Endothelial cell of umbilical vein (primary cell): ENCODE results near the gene MAPKBP1. TPM values are rescaled to one million over a fixed set of nuclear protein-coding genes. Genes with fewer than 3 reads are reported as not detected.

ENCODE experiments used
- BruUV-seq: library from RNA; stranded (reverse); fragments of 400-500 nt; replicated peaks from 2 replicates; lab custom pipeline; 2021; lab: Mats Ljungman, UMichigan
- CTCF ChIA-PET: fragments of 300-600, 350-600 bp; sonication (Branson Sonifier 250); formaldehyde crosslinking; loops from one replicate; lab custom pipeline; 2021; ENCODE audit warnings: antibody characterized with exemption, inconsistent platforms; lab: Charles Lee
- POLR2A ChIA-PET: fragments of 300-600, 350-600 bp; sonication (Branson Sonifier 250); formaldehyde crosslinking; loops from one replicate; lab custom pipeline; 2021; ENCODE audit warnings: antibody characterized with exemption, inconsistent platforms; lab: Charles Lee
- DNase-seq: peaks from one replicate; pipeline ENCODE4 v3.0.0-alpha.2; 2011; ENCODE audit warnings: low read depth, low spot score
- FAIRE-seq: peaks from 2 replicates; lab custom pipeline; 2011; peaks lifted over from hg19 to GRCh38; lab: Jason Lieb, UNC
- H2AFZ ChIP-seq: 2 replicates; pipeline ENCODE4 v1.6.0; 2012; ENCODE audit warnings: low read depth, low read length, control low read depth, inconsistent platforms
- H3K27ac ChIP-seq: 2 replicates; pipeline ENCODE4 v1.5.1; 2011; ENCODE audit warnings: low read depth, mild to moderate bottlenecking, control low read depth, low read length, moderate library complexity; ENCODE audit not compliant: insufficient read depth
- H3K27me3 ChIP-seq, 2 experiments: 2 replicates each; pipeline versions ENCODE4 v1.6.0 to v1.6.1; 2011; ENCODE audit warnings: low read length in 2 of 2, mixed read lengths in 1 of 2; ENCODE audit not compliant: control insufficient read depth in 2 of 2, insufficient read depth in 2 of 2
- H3K36me3 ChIP-seq, 2 experiments: 2 replicates in 1 of 2; 3 replicates in 1 of 2; pipeline ENCODE4 v1.5.1; 2011; ENCODE audit warnings: low read length in 2 of 2, mild to moderate bottlenecking in 1 of 2, moderate library complexity in 1 of 2; ENCODE audit not compliant: control insufficient read depth in 2 of 2, insufficient read depth in 2 of 2; ENCODE audit errors: extremely low read depth in 1 of 2
- H3K4me1 ChIP-seq: 3 replicates; pipeline ENCODE4 v1.5.1; 2011; ENCODE audit warnings: mild to moderate bottlenecking, low read length; ENCODE audit not compliant: control insufficient read depth, insufficient read depth; ENCODE audit errors: extremely low read depth
- H3K4me2 ChIP-seq: 2 replicates; pipeline ENCODE4 v1.6.1; 2011; ENCODE audit warnings: low read length, control low read depth, mixed read lengths; ENCODE audit not compliant: insufficient read depth
- H3K4me3 ChIP-seq, 3 experiments: fragments of 200-600 bp in 1 of 3; sonication (generic), shearing (Covaris generic) in 1 of 3; replicated peaks in 1 of 3; 2 replicates each; pipeline ENCODE4 v1.5.1; 2011 to 2016; ENCODE audit warnings: control low read depth in 3 of 3, low read length in 3 of 3, mild to moderate bottlenecking in 2 of 3, inconsistent platforms in 1 of 3, low read depth in 1 of 3, moderate library complexity in 1 of 3; ENCODE audit not compliant: insufficient read depth in 1 of 3
- H3K79me2 ChIP-seq: 2 replicates; pipeline ENCODE4 v1.6.0; 2012; ENCODE audit warnings: low read length, inconsistent platforms; ENCODE audit not compliant: control insufficient read depth, insufficient read depth
- H3K9ac ChIP-seq: replicated peaks from 2 replicates; pipeline ENCODE3; 2011; ENCODE audit warnings: low read length, control low read depth; ENCODE audit not compliant: insufficient read depth; ENCODE audit errors: extremely low read depth
- H3K9me1 ChIP-seq: replicated peaks from 3 replicates; pipeline ENCODE4 v1.6.0; 2011; ENCODE audit warnings: mild to moderate bottlenecking, low read length; ENCODE audit not compliant: control insufficient read depth, insufficient read depth; ENCODE audit errors: extremely low read depth
- H3K9me3 ChIP-seq: replicated peaks from 2 replicates; pipeline ENCODE4 v1.5.1; 2012; ENCODE audit warnings: low read length, inconsistent platforms; ENCODE audit not compliant: control insufficient read depth, insufficient read depth
- H4K20me1 ChIP-seq: replicated peaks from 2 replicates; pipeline ENCODE3; 2011; ENCODE audit warnings: mild to moderate bottlenecking, low read length; ENCODE audit not compliant: control insufficient read depth, insufficient read depth; ENCODE audit errors: extremely low read depth
- CTCF ChIP-seq, 2 donors: IDR thresholded peaks; 1 replicate in 1 of 2; 2 replicates in 1 of 2; pipeline ENCODE4 v1.5.1; 2011; ENCODE audit warnings: low read length in 2 of 2, mild to moderate bottlenecking in 2 of 2, moderate library complexity in 2 of 2, control low read depth in 1 of 2, inconsistent platforms in 1 of 2, low read depth in 1 of 2; ENCODE audit not compliant: insufficient read depth in 1 of 2; ENCODE audit errors: extremely low read depth in 1 of 2
- EZH2 ChIP-seq: IDR thresholded peaks from 2 replicates; pipeline ENCODE4 v1.6.1; 2012; ENCODE audit warnings: borderline replicate concordance, low read depth, mild to moderate bottlenecking, moderate library complexity, low read length, inconsistent platforms; ENCODE audit not compliant: severe bottlenecking
- FOS ChIP-seq: IDR thresholded peaks from 2 replicates; pipeline ENCODE4 v1.6.1; 2011; ENCODE audit warnings: mild to moderate bottlenecking, low read length, moderate library complexity, borderline replicate concordance; ENCODE audit not compliant: insufficient read depth
- GATA2 ChIP-seq: IDR thresholded peaks from 2 replicates; pipeline ENCODE4 v1.7.0; 2011; ENCODE audit warnings: low read depth, mild to moderate bottlenecking, moderate library complexity, mixed read lengths, low read length; ENCODE audit not compliant: insufficient read length, insufficient read depth
- JUN ChIP-seq: IDR thresholded peaks from 2 replicates; pipeline ENCODE4 v1.6.1; 2011; ENCODE audit warnings: borderline replicate concordance, low read depth; ENCODE audit not compliant: insufficient read length, insufficient read depth
- MAX ChIP-seq: IDR thresholded peaks from 2 replicates; pipeline ENCODE4 v1.6.1; 2011; ENCODE audit not compliant: insufficient read depth, insufficient read length
- MYC ChIP-seq: IDR thresholded peaks from one replicate; pipeline ENCODE4 v1.6.1; 2011; ENCODE audit warnings: mild to moderate bottlenecking, low read depth, low read length
- POLR2A ChIP-seq: IDR thresholded peaks from 2 replicates; pipeline ENCODE4 v1.6.1; 2012; ENCODE audit warnings: low read depth, mild to moderate bottlenecking, control low read depth, low read length
- POLR2AphosphoS5 ChIP-seq: IDR thresholded peaks from 2 replicates; pipeline ENCODE4 v1.6.1; 2012; ENCODE audit warnings: low read depth, mild to moderate bottlenecking, control low read depth, low read length, moderate library complexity; ENCODE audit not compliant: insufficient read depth
- dilution Hi-C: fragments of 300-500 bp; cut with MboI; formaldehyde crosslinking; loops from one replicate; pipeline ENCODE4 v1.15.0; 2019; ENCODE audit warnings: low sequenced_read_pairs; ENCODE audit not compliant: extremely low pct_ligation_motif_present
- intact Hi-C: fragments of 100-400 bp; cut with micrococcal nuclease; formaldehyde crosslinking; loops from one replicate; pipeline ENCODE4 v1.10.0; 2022
- polyA plus RNA-seq, 4 experiments: library from polyadenylated mRNA; depleted of rRNA in 3 of 4; stranded (reverse) in 3 of 4; unstranded in 1 of 4; fragments of >200 nt; gene quantifications; 2 replicates each; pipeline versions ENCODE4 v1.2.1 to v1.2.3, GENCODE V29; 2011 to 2012; ENCODE audit warnings: missing spikeins in 1 of 4
- total RNA-seq: library from RNA; stranded (reverse); gene quantifications from 2 replicates; pipeline ENCODE4 v1.2.3, GENCODE V29; 2021

The MAPKBP1 gene
- total and polyA plus RNA-seq, 2 donors (not counting 3 experiments of a cell fraction or from before 2014, with no cell fraction given) = 12.3 to 55.8 TPM

DNA sequence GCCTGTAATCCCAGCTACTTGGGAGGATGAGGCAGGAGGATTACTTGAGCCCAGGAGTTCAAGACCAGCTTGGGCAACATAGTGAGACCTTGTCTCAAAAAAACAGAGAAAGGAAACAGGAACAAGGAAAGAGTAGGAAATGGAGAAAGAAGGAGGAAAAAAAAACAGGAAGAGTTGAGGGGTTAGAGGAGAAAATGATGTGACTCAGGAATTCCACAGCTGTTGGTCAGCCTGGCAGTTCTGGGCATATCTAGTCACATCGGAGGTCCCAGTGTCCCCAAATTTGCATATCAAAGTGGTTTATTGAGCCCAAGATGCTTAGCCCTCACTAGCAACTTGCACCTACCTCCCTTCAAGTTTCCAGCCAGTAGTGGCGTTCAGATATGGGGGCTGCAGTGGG is 34.8 kb downstream of the MAPKBP1 start:
- dilution Hi-C loops = no loop called here
- Histone ChIP-seq H3K4me3 (no peak overlapping the region), H2AFZ (no peak overlapping the region), H3K4me2 (no peak overlapping the region), H3K27me3 (no peaks in the 10 kb centered on the region), H3K36me3 (peaks cover 0 to 14% of the 10 kb centered on the region in 2 experiments), H4K20me1 (no peaks in the 10 kb centered on the region), H3K4me1 (peaks cover 21% of the 10 kb centered on the region), H3K9ac (no peak overlapping the region), H3K9me3 (no peaks in the 10 kb centered on the region), H3K9me1 (no peaks in the 10 kb centered on the region), H3K27ac (no peak overlapping the region), H3K79me2 (peaks cover 13% of the 10 kb centered on the region)
- intact Hi-C loops = no loop called here
- peak; percentile 73 for FAIRE-seq
- TF ChIP-seq GATA2 (no peak), POLR2A (no peak), MAX (no peak), JUN (no peak), POLR2AphosphoS5 (no peak), CTCF (IDR thresholded peaks at IDR 0.05; ENCODE audit: extremely low read depth in 1 of 2, insufficient read depth in 1 of 2, low read depth in 1 of 2, low read length in 2 of 2) (no peak), EZH2 (no peak), MYC (no peak), FOS (no peak)
- CTCF ChIA-PET = interaction anchor here (0.6 to 15.9 kb wide), 8 partner anchors 9 to 345 kb away, joined by 3 to 754 read pairs (median 4); partner anchors contain the start of gene MAPKBP1
- POLR2A ChIA-PET = interaction anchor here (2.1 kb wide), 1 partner anchor 31 kb away, joined by 10 read pairs; no protein-coding TSS in a partner anchor
- BruUV-seq = no TSS peak
- DNase-seq = no peak
